Placental pericyte (primary cell): ENCODE data around the gene TYR. TPM values are rescaled to one million over a fixed set of nuclear protein-coding genes. Genes with fewer than 3 reads are reported as not detected.

ENCODE experiments used
- total RNA-seq: library from RNA; depleted of rRNA; stranded (reverse); fragments of >200 nt; gene quantifications from 2 replicates; pipeline ENCODE4 v1.2.3, GENCODE V29; 2012

TYR gene
- total RNA-seq = not detected in 2 replicates

DNA sequence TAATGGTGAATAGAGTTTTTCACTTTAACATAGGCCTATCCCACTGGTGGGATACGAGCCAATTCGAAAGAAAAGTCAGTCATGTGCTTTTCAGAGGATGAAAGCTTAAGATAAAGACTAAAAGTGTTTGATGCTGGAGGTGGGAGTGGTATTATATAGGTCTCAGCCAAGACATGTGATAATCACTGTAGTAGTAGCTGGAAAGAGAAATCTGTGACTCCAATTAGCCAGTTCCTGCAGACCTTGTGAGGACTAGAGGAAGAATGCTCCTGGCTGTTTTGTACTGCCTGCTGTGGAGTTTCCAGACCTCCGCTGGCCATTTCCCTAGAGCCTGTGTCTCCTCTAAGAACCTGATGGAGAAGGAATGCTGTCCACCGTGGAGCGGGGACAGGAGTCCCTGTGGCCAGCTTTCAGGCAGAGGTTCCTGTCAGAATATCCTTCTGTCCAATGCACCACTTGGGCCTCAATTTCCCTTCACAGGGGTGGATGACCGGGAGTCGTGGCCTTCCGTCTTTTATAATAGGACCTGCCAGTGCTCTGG lies at the start of gene TYR:
TYR (plus strand) TSS at position 185 of the 541 bp plus-strand sequence; CDS start at position 264, 79 bp downstream.

Other genes starting within 250 kb of the TYR start
- under 0.01 TPM in 1 of 2 replicates, not detected in the other for gene GRM5, start 111.9 kb upstream of the TYR start, total RNA-seq